Measurements from ENCODE around the gene LIPC.

LIPC gene

DNA sequence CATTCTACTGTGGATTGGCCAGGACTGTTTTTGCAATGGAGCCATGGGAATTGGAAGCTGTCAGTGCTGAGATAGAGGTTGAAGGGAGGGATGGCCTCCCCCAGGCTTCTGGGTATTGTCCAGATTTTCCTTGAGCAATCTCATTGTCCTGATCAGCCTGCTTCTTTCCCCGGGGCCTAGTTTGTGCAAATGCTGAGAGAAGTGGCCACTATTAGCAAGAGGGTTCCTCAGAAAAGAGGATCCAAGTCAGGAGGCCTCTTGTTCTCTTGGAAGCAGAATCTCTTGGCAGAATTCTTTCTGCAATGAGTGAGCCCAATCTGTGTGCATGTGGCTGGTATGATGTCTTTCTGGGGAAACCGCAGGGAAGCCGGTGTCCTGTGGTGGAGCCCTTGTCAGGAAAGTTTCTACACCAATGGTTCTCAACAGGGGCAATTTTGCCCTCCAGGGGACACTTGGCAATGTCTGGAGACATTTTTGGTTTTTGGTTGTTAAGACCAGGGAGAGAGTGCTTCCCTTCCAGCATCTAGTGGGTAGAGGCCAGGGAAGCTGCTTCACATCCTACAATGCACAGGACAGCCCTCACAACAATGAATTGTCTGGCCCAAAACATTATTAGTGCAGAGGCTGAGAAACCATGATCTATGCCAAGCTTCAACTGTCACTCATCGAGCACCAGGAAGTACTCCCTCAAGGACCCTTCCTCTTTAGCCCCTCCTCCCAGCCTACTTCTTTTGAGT, 2.0 kb downstream of the LIPC start:
- H2AFZ ChIP-seq (ENCODE audit: low read depth, low read length, severe bottlenecking) = no peak overlapping the region
- no peak overlapping the region for H3K27ac ChIP-seq (ENCODE audit: low read depth, low read length)
- no peaks in the 10 kb centered on the region for H3F3A ChIP-seq (ENCODE audit: insufficient read depth)
- peaks cover 3% of the 10 kb centered on the region; the same call in 1 of the 2 replicates for H3K27me3 ChIP-seq (ENCODE audit: low read length)
- no peaks in the 10 kb centered on the region for H3K9me3 ChIP-seq (ENCODE audit: insufficient read depth, low read length)
- no peaks in the 10 kb centered on the region for H3K36me3 ChIP-seq (ENCODE audit: low read length)
- no peak overlapping the region for H3K4me2 ChIP-seq (ENCODE audit: low read depth, low read length, poor library complexity, severe bottlenecking)
- no peaks in the 10 kb centered on the region for H4K20me1 ChIP-seq (ENCODE audit: low read depth, low read length)
- H3K9me2 ChIP-seq (replicated peaks; ENCODE audit: insufficient read depth, low read length) = no peaks in the 10 kb centered on the region
- no peak overlapping the region for H3K9ac ChIP-seq (ENCODE audit: low read length)
- TF ChIP-seq EZH2phosphoT487 (conservative IDR thresholded peaks at IDR 0.05; ENCODE audit: low read length) = no peak
- TF ChIP-seq, protein P1, sequence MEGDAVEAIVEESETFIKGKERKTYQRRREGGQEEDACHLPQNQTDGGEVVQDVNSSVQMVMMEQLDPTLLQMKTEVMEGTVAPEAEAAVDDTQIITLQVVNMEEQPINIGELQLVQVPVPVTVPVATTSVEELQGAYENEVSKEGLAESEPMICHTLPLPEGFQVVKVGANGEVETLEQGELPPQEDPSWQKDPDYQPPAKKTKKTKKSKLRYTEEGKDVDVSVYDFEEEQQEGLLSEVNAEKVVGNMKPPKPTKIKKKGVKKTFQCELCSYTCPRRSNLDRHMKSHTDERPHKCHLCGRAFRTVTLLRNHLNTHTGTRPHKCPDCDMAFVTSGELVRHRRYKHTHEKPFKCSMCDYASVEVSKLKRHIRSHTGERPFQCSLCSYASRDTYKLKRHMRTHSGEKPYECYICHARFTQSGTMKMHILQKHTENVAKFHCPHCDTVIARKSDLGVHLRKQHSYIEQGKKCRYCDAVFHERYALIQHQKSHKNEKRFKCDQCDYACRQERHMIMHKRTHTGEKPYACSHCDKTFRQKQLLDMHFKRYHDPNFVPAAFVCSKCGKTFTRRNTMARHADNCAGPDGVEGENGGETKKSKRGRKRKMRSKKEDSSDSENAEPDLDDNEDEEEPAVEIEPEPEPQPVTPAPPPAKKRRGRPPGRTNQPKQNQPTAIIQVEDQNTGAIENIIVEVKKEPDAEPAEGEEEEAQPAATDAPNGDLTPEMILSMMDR (IDR thresholded peaks at IDR 0.05; ENCODE audit: insufficient read depth, low read length, poor library complexity, severe bottlenecking) = no peak
- H3K4me3 ChIP-seq (ENCODE audit: insufficient read depth, low read length, poor library complexity, severe bottlenecking) = no peak overlapping the region
- no peaks in the 10 kb centered on the region for H3K79me2 ChIP-seq (ENCODE audit: insufficient read depth, low read length)

DNA sequence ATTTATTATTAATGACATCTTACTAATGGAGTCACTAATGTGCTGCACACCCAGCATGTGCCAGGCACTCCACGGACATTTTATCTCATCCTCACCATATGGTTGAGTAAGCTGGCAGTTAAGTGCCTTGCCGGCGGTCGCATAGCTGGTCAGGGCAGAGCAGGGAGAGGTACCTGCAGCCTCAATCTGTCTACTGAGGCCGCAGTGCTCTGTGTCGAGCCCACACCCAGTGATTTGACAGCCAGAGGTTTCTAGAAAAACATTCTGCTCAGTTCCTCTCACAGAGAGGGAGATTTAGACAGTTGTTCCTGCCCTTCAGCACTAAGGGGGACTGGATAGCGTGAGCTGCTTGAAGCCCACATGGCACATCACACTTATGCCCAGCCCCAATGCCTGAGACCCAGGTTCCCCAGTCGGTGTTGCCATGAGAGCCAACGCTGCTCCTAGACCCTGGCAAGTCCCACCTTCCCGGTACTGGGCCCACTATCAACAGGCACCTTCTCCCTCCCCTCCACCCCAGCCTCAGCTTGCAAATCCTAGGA, 2.6 kb downstream of the LIPC start:
- Histone ChIP-seq H3K27ac (ENCODE audit: low read depth, low read length) (no peak overlapping the region), H3K4me3 (ENCODE audit: insufficient read depth, low read length, poor library complexity, severe bottlenecking) (no peak overlapping the region), H3K9me3 (ENCODE audit: insufficient read depth, low read length) (no peaks in the 10 kb centered on the region), H3F3A (ENCODE audit: insufficient read depth) (no peaks in the 10 kb centered on the region), H3K27me3 (ENCODE audit: low read length) (peaks cover 3% of the 10 kb centered on the region; the same call in 1 of the 2 replicates), H4K20me1 (ENCODE audit: low read depth, low read length) (no peaks in the 10 kb centered on the region), H3K9me2 (replicated peaks; ENCODE audit: insufficient read depth, low read length) (no peaks in the 10 kb centered on the region), H3K9ac (ENCODE audit: low read length) (no peak overlapping the region), H3K4me2 (ENCODE audit: low read depth, low read length, poor library complexity, severe bottlenecking) (no peak overlapping the region), H3K79me2 (ENCODE audit: insufficient read depth, low read length) (no peaks in the 10 kb centered on the region), H3K36me3 (ENCODE audit: low read length) (no peaks in the 10 kb centered on the region), H2AFZ (ENCODE audit: low read depth, low read length, severe bottlenecking) (no peak overlapping the region)
- no peak for TF ChIP-seq EZH2phosphoT487 (conservative IDR thresholded peaks at IDR 0.05; ENCODE audit: low read length)
- TF ChIP-seq, protein P1 (IDR thresholded peaks at IDR 0.05; ENCODE audit: insufficient read depth, low read length, poor library complexity, severe bottlenecking) = no peak

DNA sequence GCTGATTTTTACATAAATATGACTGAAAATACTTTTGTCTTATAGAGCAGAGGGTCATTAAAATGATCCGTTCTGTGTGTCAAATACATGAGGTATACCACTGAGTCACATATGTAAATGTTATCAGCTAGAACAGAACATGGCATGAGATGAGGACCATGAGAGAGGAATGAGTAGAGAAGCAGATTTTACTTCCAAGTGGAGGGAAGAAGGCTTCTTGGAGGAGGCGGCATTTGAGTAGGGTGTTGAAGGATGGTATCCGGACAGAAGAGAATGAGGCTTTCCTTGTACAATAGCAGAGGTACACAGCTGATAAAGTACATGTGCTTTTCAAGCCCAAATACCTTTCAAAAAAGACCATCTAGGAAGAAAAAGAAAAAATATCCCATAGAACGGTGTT, 4.8 kb downstream of the LIPC start:
- H3K36me3 ChIP-seq (ENCODE audit: low read length) = no peaks in the 10 kb centered on the region
- no peak for TF ChIP-seq EZH2phosphoT487 (conservative IDR thresholded peaks at IDR 0.05; ENCODE audit: low read length)
- TF ChIP-seq, protein P1 (IDR thresholded peaks at IDR 0.05; ENCODE audit: insufficient read depth, low read length, poor library complexity, severe bottlenecking) = no peak
- H4K20me1 ChIP-seq (ENCODE audit: low read depth, low read length) = no peaks in the 10 kb centered on the region
- H3F3A ChIP-seq (ENCODE audit: insufficient read depth) = no peaks in the 10 kb centered on the region
- H3K9ac ChIP-seq (ENCODE audit: low read length) = no peak overlapping the region
- H3K79me2 ChIP-seq (ENCODE audit: insufficient read depth, low read length) = no peaks in the 10 kb centered on the region
- H3K4me2 ChIP-seq (ENCODE audit: low read depth, low read length, poor library complexity, severe bottlenecking) = no peak overlapping the region
- H2AFZ ChIP-seq (ENCODE audit: low read depth, low read length, severe bottlenecking) = no peak overlapping the region
- no peak overlapping the region for H3K27ac ChIP-seq (ENCODE audit: low read depth, low read length)
- H3K4me3 ChIP-seq (ENCODE audit: insufficient read depth, low read length, poor library complexity, severe bottlenecking) = no peak overlapping the region
- no peaks in the 10 kb centered on the region for H3K9me3 ChIP-seq (ENCODE audit: insufficient read depth, low read length)
- no peaks in the 10 kb centered on the region for H3K9me2 ChIP-seq (replicated peaks; ENCODE audit: insufficient read depth, low read length)
- H3K27me3 ChIP-seq (ENCODE audit: low read length) = peaks cover 3% of the 10 kb centered on the region; the same call in 1 of the 2 replicates
